ENCODE results near the gene GBF1. TPM values are rescaled to one million over a fixed set of nuclear protein-coding genes. Genes with fewer than 3 reads are reported as not detected.

Gene GBF1
- total and polyA plus RNA-seq, 2 of the 13 experiments (the other 11 are each of a cell fraction or from before 2014, with no cell fraction given) = 17.1 to 21.9 TPM

DNA sequence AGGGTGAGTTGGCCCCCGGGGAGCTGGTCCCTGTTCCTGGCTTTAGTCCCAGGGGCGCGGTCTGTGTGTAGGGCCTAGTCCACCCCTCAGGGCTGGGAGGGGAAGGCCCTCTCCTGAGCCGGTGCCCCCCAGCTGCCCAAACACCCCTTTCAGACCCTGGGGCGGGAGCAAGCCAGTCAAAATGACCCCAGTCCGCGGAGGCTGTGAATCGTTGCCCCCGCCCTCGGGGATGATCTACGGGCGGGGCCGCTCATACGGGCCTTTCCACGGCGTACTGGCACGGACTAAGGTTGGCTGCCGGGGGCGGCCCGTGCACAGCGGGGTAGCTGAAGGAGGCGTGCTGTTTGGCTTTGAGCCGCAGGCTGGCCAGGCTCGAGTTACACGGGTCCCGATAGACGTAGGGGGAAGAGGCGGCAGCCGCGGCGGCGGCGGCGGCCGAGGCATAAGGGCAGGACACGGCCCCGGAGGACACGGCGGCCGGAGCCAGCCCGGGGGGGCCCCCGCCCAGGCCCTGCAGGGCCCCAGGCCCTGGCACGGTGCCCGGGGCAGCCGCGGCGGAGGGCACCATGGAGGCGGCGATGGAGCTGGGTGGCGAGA, 15.0 kb upstream of the GBF1 start (continued):
- 0 out of 2 replicates have a peak, but pooled peaks have one; percentile 63 for TF ChIP-seq ZNF776 (CRISPR knock-in tag; IDR thresholded peaks at IDR 0.05)
- TF ChIP-seq, protein P1, sequence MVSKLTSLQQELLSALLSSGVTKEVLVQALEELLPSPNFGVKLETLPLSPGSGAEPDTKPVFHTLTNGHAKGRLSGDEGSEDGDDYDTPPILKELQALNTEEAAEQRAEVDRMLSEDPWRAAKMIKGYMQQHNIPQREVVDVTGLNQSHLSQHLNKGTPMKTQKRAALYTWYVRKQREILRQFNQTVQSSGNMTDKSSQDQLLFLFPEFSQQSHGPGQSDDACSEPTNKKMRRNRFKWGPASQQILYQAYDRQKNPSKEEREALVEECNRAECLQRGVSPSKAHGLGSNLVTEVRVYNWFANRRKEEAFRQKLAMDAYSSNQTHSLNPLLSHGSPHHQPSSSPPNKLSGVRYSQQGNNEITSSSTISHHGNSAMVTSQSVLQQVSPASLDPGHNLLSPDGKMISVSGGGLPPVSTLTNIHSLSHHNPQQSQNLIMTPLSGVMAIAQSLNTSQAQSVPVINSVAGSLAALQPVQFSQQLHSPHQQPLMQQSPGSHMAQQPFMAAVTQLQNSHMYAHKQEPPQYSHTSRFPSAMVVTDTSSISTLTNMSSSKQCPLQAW (CRISPR knock-in tag; IDR thresholded peaks at IDR 0.05) = 0 out of 2 replicates have a peak, but pooled peaks have one; percentile 5
- TF ChIP-seq ZNF431 (CRISPR knock-in tag; IDR thresholded peaks at IDR 0.05; ENCODE audit: borderline replicate concordance, low read depth) = 0 out of 2 replicates have a peak, but pooled peaks have one; percentile 14
- TF ChIP-seq, protein P2, sequence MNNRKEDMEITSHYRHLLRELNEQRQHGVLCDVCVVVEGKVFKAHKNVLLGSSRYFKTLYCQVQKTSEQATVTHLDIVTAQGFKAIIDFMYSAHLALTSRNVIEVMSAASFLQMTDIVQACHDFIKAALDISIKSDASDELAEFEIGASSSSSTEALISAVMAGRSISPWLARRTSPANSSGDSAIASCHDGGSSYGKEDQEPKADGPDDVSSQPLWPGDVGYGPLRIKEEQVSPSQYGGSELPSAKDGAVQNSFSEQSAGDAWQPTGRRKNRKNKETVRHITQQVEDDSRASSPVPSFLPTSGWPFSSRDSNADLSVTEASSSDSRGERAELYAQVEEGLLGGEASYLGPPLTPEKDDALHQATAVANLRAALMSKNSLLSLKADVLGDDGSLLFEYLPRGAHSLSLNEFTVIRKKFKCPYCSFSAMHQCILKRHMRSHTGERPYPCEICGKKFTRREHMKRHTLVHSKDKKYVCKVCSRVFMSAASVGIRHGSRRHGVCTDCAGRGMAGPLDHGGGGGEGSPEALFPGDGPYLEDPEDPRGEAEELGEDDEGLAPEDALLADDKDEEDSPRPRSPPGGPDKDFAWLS (CRISPR knock-in tag; IDR thresholded peaks at IDR 0.05; ENCODE audit: borderline replicate concordance) = no peak
- TF ChIP-seq ZNF761 (CRISPR knock-in tag; conservative IDR thresholded peaks at IDR 0.05) = 0 out of 2 replicates have a peak, but pooled peaks have one; percentile 38
- TF ChIP-seq, protein P3, sequence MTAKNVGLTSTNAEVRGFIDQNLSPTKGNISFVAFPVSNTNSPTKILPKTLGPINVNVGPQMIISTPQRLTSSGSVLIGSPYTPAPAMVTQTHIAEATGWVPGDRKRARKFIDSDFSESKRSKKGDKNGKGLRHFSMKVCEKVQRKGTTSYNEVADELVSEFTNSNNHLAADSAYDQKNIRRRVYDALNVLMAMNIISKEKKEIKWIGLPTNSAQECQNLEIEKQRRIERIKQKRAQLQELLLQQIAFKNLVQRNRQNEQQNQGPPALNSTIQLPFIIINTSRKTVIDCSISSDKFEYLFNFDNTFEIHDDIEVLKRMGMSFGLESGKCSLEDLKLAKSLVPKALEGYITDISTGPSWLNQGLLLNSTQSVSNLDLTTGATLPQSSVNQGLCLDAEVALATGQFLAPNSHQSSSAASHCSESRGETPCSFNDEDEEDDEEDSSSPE (CRISPR knock-in tag; IDR thresholded peaks at IDR 0.05) = 0 out of 2 replicates have a peak, but pooled peaks have one; percentile 10
